Fibroblast of skin of left biceps (primary cell): Measurements from ENCODE around the gene MTMR3.

Experiments used
- DNase-seq, 2 experiments: peaks; one replicate each; pipeline ENCODE4 v3.0.0-alpha.2; 2013; ENCODE audit warnings: low read depth in 2 of 2

MTMR3 gene

GRCh38 chr22:29916007-29916544 lies 33.1 kb downstream of the MTMR3 start:
- no peak for DNase-seq

GRCh38 chr22:29917052-29917902 lies 34.3 kb downstream of the MTMR3 start:
- no peak for DNase-seq

- DNase-seq: no peak
Measured at GRCh38 chr22:29925402-29925801, 42.4 kb downstream of the MTMR3 start.

GRCh38 chr22:29926057-29926456 lies 43.1 kb downstream of the MTMR3 start:
- no peak for DNase-seq

GRCh38 chr22:29932136-29932535 lies 49.2 kb downstream of the MTMR3 start:
- no peak for DNase-seq

GRCh38 chr22:29933619-29934018 lies 50.6 kb downstream of the MTMR3 start:
- DNase-seq: no peak

GRCh38 chr22:29934596-29934995 lies 51.6 kb downstream of the MTMR3 start:
- no peak for DNase-seq

- DNase-seq: no peak
Measured at GRCh38 chr22:29936186-29936585, 53.2 kb downstream of the MTMR3 start.

GRCh38 chr22:29937940-29938693 lies 55.1 kb downstream of the MTMR3 start:
- no peak for DNase-seq

- DNase-seq: no peak
Measured at GRCh38 chr22:29940526-29940925, 57.6 kb downstream of the MTMR3 start.

- no peak for DNase-seq
Measured at GRCh38 chr22:29944339-29944738, 61.4 kb downstream of the MTMR3 start.

- no peak for DNase-seq
Measured at GRCh38 chr22:29945435-29945834, 62.5 kb downstream of the MTMR3 start.

GRCh38 chr22:29946220-29946619 lies 63.2 kb downstream of the MTMR3 start:
- no peak for DNase-seq

GRCh38 chr22:29947410-29948384 lies 64.7 kb downstream of the MTMR3 start:
- DNase-seq: peak; percentile 15 to 19

- no peak for DNase-seq
Measured at GRCh38 chr22:29948385-29948769, 65.4 kb downstream of the MTMR3 start.

GRCh38 chr22:29949872-29950271 lies 66.9 kb downstream of the MTMR3 start:
- no peak for DNase-seq

GRCh38 chr22:29951791-29952413 lies 68.9 kb downstream of the MTMR3 start:
- no peak for DNase-seq

- no peak for DNase-seq
Measured at GRCh38 chr22:29954203-29954855, 71.4 kb downstream of the MTMR3 start.

GRCh38 chr22:29956680-29957079 lies 73.7 kb downstream of the MTMR3 start:
- DNase-seq: no peak

GRCh38 chr22:29958170-29958569 lies 75.2 kb downstream of the MTMR3 start:
- no peak for DNase-seq

GRCh38 chr22:29964776-29965175 lies 81.8 kb downstream of the MTMR3 start:
- no peak for DNase-seq
